GM21515 (cell line): ENCODE results near the gene SCN7A.
"Not testable (repeated sequence)": the region's sequence is repeated elsewhere in the genome, so short reads cannot be mapped to it uniquely, and the experiment has no call there.

Source experiments
- ATAC-seq: cut with Tn5 transposase; IDR thresholded peaks from one replicate; pipeline ENCODE4 v1.9.1; 2021; ENCODE audit not compliant: unreplicated experiment

The SCN7A gene

GRCh38 chr2:166454006-166454595, 39.9 kb downstream of the SCN7A start:
- ATAC-seq: no peak

- ATAC-seq: no peak
Observed at GRCh38 chr2:166451468-166451867, 42.6 kb downstream of the SCN7A start.

- peak; percentile 86 for ATAC-seq
Observed at GRCh38 chr2:166449439-166449838, 44.6 kb downstream of the SCN7A start.

GRCh38 chr2:166448106-166448505, 45.9 kb downstream of the SCN7A start:
- ATAC-seq: no peak

GRCh38 chr2:166444306-166444705, 49.7 kb downstream of the SCN7A start:
- no peak for ATAC-seq

- no peak for ATAC-seq
Observed at GRCh38 chr2:166440313-166440712, 53.7 kb downstream of the SCN7A start.

GRCh38 chr2:166439078-166439477, 55.0 kb downstream of the SCN7A start:
- no peak for ATAC-seq

- no peak for ATAC-seq
Observed at GRCh38 chr2:166436976-166437375, 57.1 kb downstream of the SCN7A start.

GRCh38 chr2:166436189-166436588, 57.9 kb downstream of the SCN7A start:
- no peak for ATAC-seq

- no peak for ATAC-seq
Observed at GRCh38 chr2:166434491-166434890, 59.6 kb downstream of the SCN7A start.

- no peak for ATAC-seq
Observed at GRCh38 chr2:166433457-166433856, 60.6 kb downstream of the SCN7A start.

- ATAC-seq: no peak
Observed at GRCh38 chr2:166432331-166432730, 61.7 kb downstream of the SCN7A start.

GRCh38 chr2:166424841-166425240, 69.2 kb downstream of the SCN7A start:
- ATAC-seq: no peak

- no peak for ATAC-seq
Observed at GRCh38 chr2:166419616-166419934, 74.5 kb downstream of the SCN7A start.

- ATAC-seq: no peak
Observed at GRCh38 chr2:166418853-166419615, 75.0 kb downstream of the SCN7A start.

GRCh38 chr2:166417669-166418068, 76.4 kb downstream of the SCN7A start:
- ATAC-seq: no peak

GRCh38 chr2:166413255-166413654, 80.8 kb downstream of the SCN7A start:
- no peak for ATAC-seq

- no peak for ATAC-seq
Observed at GRCh38 chr2:166411473-166412230, 82.4 kb downstream of the SCN7A start.

- ATAC-seq: no peak
Observed at GRCh38 chr2:166410828-166411472, 83.1 kb downstream of the SCN7A start.

GRCh38 chr2:166407746-166408145, 86.3 kb downstream of the SCN7A start:
- ATAC-seq: not testable (repeated sequence)

- ATAC-seq: no peak
Observed at GRCh38 chr2:166406374-166406773, 87.7 kb downstream of the SCN7A start.

- ATAC-seq: no peak
Observed at GRCh38 chr2:166405569-166405926, 88.5 kb downstream of the SCN7A start.
